HG02943 (cell line): Measurements from ENCODE around the gene RAD51B.

ENCODE experiments used
- ATAC-seq: cut with Tn5 transposase; IDR thresholded peaks from one replicate; pipeline ENCODE4 v1.9.1; 2021; ENCODE audit warnings: mild to moderate bottlenecking, low read depth, moderate library complexity; ENCODE audit not compliant: unreplicated experiment

Gene RAD51B

DNA sequence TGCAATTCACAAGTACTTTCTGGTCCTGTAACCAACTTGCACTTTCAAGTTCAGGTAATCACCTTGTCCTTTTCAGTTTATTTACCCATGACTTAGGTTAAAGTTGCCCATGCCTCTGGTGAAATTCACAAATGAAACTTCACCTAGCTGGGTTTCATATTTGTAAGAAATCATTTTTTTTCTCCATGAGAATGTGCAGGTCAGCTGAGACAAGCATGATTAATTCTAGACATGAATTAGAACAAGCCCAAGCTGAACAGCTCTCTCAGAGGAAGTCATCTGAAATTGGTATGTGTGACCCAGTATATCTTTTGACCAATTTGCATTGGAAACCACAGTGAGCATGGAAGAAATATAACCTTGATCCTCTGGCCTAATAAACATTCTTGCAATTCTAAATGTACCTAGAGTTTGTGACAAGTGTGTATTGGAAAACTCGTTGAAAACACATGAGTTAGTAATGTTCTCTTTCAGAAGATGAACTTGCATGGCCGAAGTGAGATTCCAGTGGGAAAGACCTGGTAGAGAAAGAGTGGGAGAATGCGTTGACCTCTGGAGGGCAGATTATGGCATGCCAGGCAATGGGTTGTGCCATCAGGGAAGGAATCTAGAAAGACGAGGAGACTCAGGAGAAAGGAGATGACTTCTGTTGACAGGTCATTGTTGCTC lies 486.8 kb downstream of the RAD51B start:
- ATAC-seq: peak; percentile 57

DNA sequence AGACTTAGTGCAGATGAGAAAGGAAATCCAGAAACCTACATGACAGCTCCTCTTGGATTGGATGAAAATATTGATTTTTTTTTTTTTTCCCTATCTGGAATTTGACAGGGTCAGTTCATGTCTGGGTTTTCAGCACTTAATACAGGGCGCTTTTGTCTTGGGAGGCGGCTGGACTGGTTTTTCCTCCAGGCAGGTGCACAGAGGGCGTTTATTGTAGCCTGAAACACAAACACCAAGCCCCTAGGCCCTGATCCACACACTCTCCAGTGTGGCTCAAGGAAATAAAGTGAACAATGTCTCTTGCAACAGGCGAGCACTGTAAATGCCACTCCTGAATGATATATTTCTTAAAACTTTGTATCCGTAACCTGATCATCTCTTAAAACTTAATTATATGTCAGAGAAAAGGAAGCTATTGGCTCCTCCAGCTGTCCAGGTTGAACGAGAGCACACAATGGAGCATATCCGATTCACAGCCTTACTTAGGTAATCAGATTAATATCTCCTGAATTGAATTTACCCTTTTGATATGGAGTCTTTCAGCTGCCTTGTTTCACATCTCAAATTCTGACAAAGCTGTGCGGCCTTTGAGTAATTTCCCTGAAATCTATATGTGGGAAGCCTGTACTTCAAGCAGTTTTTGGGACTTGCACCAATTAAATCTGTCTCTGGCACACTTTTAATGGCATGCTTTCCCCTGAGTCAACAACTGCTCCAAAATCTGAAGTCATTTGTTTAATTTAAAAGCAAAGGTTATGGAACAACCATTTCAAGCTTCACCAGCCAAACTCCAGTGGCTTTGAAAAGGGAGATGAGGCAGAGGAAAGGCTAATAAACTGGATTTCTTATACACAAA lies 487.6 kb downstream of the RAD51B start:
- no peak for ATAC-seq

DNA sequence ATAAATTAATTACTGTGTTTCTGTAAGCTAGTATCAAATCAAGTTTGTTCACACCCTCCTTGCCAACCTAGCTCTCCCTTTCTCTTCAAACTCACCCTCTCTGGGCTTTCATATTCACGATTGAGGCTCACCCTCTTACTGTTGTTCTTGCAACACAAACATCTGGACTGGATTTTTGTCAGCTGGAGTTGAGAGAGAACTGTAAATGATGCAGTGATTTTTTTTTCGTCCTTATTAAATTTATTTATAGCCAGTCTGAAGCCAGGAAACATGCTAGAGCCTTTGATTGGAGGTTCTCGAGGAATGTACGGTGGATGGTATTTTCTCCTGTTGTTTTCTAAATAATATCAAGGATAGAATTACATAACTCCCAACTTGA lies 488.2 kb downstream of the RAD51B start:
- ATAC-seq: no peak

DNA sequence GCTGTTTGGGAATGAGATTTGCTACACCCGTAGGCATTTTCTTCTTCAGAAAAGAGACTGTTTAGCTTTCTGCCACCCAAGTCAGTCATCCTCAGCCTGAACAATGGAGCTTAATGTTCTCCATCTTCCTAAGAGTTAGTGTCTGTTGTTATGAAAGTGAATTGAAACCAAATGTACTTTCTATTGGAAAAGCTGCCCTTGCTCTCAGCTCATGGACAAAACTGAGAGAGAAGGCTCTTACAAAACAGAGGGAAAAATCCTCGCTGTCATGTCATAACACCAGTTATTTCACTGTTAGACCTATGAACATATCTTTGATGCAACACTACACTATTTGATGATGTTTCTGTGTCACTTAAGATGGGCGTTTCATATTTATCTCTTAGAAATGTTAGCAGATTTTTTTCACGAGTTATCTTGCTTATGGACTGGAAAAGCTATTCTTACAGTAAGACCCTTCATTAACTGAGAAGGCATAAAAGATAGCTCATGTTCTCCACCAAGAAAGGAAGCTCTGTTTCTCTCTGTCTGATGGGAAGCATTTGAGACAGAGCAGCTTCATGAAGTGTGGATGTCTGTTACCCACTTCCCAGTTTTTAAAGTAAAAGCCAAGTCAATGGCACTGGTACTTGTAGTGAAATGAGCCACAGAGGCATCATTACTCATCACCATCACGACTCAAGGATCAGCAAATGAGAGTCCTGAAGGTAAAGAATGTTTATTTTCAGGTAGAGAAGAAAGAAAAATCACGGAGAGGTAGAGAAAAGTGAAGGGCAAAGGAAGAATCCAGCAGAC lies 489.3 kb downstream of the RAD51B start:
- ATAC-seq: no peak

DNA sequence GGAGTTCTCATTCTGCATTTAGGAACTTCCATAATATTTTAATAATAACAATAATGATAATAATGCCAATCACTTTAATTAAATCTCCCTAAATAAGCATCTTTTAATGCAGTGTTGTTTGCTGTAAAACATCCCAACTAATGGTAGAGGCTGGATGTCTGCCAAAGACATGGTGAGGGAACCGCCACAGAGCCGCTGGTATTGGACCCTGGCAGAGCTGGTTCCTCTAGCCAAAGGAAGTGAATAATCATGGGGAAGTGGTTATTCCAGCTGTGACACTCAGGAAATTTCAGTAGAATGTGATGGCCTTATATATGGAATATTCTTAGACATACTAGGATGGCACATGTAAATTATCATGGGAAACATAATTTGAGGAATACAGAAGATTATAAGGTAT lies 490.0 kb downstream of the RAD51B start:
- ATAC-seq: no peak

DNA sequence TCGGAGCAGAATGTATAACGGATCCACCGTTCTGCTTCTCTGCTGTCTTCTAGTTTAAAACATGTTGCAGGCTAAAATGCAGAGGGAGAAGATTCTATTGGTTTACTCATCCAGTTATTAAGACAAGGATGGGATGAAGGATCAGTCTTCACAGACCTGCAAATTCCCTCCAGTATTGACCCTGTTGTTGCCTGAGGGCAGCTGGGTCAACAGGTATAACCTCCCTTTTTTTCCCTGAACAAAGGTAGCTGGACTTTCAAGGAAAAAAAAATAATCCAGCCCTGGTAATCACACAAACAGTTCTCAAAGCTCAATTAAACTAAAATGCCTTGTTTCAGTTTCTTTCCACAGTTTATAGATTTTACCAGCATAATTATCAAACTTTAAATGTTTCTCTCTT lies 492.7 kb downstream of the RAD51B start:
- no peak for ATAC-seq

DNA sequence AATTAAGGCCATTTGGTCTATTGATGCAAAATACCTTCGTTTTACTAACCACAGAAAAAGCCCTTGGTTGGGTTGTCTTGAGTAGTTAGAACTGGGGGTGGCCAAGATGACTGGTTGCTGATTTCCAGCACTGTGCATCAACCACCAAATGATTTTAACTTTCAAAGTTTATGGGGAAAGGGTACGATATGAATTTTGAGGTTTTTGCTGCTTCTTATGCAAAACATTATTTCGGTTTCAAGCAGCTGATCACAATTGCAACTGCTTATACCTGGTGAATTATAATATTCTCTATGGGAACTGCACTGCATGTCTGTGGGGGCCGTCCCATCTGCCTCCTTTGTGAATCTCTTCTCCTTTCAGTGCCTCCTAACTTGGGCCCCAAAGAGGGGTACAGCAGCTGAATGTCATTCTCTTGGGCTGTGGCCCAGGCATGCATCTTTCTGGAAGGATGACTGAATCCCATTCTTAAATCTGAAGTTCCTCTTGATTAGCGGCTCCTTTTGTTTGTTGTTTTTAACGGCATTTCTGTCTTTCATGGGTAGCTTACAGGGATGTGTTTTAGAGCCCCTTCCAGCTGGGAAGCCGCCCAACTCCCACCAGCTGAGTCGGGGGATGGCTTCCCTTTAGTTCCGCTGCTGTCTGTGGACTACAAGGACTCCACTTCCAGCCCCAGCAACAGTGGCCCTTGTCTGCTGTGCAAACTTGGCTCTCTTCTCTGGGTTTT lies 493.5 kb downstream of the RAD51B start:
- ATAC-seq: peak; percentile 87

DNA sequence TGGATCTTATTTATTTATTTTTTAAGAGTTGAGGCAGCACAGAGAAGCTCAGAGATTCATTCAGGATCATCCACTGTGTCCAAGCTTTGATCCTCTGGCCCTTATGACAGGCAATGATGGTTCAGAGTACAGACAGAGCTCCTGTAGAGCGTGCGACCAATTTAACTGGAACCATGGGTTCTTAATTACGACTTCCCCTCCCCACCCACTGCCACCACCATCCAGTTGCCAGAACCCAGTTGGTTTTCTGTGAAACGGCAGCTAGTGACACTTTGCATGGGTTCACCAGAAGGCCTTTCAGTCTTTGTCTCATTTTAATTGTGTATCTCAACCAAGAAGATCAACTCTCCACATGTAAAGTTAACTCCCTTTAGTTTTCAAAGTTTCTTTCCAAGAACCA lies 495.1 kb downstream of the RAD51B start:
- no peak for ATAC-seq

DNA sequence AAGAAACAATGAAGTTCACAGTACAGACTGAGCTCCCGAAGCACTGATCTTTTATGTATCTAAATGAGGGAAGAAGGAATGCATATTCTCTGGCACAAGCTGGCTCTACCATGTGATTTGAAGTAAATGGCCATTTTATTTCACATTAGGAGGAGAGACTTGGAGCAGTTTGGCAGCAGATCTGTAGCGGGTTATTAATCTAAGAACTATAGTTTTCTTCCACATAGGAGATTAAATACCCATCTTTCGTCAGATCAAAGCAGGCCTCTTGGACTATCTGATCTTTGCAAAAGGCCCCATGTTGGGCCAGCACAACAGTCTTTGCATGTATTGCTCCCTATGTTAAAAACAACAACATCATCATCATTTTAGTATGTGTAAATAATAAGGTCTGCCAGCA lies 495.5 kb downstream of the RAD51B start:
- ATAC-seq: no peak

DNA sequence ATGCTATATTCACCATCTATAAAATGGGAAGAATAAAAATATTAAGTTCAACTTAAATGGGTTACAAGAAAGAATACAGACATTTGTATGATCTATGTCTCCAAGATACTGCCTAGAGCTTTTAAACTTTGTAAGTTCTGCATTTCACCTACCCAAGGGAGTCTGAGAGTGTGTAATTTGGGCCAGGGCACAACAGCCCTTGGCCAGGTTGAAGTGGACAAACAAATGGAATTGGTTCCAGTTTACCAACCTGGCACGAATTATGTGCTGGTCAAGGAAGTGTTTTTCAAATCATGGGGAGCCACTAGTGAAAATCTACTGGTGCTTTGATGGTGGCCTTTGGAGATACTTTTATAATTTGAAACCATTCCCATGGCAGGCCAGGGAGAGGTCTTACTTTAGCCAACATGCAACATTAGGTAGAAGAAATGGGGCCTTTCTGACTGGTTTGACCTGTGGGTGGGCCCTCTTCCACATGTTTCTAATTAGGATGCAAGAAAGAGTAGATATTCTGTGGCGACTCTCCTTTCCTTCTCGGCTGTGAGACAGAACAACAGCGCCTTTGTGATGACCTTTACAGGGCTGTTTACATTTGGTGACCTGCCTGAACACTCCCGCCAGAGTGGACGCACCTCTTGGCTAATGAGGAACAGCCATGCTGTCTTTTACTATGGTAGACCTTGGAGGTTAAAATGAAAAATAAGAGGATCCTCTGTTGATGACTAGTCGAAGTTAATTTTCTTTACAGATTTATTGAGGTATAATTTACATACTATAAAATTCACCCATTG lies 496.7 kb downstream of the RAD51B start:
- ATAC-seq: no peak

DNA sequence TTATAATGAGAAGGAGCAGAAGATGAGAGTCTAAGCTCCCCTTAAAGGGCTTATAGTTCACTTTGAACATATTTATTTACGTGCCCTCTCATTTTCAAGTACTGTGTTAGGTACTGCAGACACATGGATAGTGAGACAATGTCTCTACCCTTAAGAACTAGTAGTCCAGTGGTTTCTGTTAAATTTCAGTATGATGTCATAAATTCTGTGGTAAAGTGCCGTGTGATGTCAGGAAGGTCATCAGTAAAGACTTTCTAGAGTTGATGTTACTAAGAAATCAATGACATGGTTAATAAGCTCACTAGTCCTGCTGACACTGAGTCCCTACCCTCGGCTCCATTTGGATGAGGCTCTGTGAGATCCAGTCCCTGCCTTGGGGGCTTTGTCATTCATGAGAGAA lies 497.7 kb downstream of the RAD51B start:
- ATAC-seq: no peak

DNA sequence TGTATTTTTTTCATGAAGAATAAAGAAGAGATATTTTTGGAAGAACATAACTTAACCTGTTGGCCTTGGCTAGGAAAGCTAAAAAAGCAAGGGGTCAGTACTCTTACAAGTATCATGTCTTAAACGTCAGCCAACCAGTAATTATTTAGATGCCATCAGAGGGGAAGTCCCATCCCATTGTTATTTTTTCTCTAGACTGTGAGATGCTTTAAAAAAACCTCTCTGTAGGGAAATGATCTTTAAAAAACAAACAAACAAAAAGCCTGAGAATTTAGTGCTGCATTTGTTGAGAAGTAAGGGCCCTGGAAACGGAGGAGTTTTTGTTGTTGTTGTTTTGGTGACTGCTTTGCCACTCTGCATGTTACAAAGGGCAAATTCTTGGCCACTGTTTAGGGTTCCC lies 499.2 kb downstream of the RAD51B start:
- no peak for ATAC-seq

DNA sequence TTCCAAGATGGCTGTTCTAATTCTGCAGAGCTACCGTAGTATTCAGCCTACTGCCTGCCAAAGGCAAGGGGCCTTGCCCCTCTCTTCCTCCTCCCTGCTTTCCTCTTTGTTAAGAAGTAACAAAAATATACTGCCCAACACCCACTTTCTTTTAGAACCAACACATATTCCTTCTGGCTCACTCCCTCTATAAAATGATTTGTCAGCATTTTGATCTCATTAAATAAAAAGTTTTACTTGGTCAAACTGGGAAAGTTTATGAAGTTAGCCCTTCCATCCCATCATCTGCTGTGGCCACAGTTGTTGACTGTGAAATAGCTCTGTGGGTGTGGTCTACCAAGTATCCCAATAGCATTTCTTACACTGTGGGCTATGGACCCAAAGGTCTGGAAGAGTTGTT lies 500.9 kb downstream of the RAD51B start:
- no peak for ATAC-seq

DNA sequence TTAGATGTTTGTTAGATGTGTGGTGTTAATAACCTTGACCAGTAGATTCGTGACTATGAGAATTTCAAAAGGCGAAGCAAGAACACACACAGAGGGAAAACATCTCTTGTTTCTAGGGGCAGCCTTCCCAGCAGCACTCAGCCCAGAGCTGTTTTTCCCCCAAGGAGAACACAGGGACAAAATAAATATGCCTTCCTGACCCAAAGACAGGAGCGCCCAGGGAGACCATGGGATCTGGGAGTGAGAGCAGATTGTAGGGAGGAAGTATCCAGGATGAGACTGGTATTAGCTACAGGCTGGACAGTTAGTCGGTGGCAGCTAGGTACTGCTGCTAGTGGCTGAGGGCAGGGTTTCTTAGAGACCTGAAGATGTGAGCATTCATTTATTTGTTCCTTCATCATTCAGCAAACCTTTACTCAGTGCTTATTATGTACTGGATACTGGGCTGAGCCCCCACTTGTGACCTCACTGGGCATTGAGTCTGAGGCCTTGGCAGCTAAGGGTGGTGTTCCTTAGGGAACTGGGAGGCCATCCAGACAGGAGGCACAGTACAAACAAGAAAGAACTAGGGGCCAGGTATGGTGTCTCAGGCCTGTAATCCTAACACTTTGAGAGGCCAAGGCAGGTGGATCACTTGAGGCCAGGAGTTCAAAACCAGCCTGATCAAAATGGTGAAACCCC lies 503.5 kb downstream of the RAD51B start:
- no peak for ATAC-seq

DNA sequence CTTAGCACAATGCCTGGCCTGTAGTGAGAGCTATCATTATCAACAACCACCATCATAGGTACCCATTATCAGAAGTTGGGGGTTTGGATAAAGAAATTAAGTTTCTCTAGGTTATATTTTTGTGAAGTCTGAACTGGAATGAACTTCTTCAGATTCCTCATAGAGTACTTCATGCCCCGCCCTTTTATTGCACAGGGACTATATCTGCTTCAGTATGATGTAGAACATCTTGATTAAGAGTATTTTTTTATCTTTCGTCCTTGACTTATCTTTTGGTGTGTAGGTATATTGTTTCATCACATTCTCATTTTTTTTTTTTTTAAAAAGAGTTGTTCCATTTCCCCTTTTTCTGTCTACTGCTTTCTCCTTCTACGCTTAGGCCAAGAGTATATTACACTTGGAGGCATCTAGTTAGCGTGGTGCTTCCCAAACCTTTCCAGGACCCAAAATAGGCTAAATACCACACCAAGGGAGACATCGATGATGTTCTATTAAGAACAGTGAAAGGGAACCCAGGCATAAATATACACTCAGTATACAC lies 505.8 kb downstream of the RAD51B start:
- no peak for ATAC-seq

DNA sequence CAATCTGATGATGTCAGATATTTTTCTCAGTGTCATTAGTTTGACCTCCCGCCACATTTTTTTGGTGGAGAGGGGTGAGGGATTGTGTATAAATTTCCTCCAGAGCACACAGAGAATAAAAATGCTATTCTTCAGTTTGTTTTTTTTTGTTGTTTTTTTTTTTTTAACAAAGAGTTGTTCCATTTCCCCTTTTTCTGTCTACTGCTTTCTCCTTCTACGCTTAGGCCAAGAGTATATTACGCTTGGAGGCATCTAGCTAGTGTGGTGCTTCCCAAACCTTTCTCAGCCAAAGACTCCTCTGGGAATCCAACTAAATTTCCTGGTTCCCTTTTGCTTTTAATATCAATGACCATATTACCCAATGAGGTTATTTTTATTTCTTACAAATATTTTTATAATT lies 507.7 kb downstream of the RAD51B start:
- no peak for ATAC-seq

DNA sequence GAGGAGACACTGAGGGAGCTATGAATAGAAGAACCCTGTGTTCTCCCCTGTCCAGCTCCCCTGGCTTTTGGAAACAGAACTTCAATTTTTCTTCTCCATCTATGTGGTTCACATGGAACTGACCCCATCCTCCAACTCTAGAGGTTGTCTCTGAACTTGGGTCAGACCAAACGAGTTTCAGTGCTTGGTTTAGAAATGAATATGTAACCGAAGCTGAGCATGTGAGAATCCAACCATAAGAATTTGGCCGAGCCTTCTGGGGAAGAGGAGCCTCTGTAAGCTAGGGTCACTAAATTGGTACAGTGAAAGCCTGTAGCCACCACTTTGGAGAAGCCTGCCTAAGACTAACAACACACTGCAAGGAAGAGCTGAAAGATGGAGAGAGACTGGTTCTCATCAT lies 508.9 kb downstream of the RAD51B start:
- no peak for ATAC-seq

DNA sequence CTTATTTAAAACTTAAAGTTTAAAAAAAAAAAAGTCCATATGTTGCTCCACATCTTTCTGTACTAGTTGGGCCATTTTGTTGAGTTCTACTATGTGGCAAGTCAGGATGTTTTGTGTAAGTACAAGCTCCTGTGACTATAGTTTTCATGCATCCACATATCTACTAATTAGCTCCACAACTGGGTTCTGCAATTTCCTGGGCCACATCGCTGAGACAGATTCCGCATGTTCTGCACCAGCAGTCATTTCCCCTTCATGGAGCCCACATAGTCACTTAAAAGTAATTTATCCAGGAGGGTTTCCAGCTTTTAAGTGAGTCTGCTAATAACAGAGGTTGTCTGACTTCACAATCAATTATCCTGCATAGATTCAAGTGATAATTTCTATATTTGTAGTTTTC lies 511.8 kb downstream of the RAD51B start:
- ATAC-seq: no peak

DNA sequence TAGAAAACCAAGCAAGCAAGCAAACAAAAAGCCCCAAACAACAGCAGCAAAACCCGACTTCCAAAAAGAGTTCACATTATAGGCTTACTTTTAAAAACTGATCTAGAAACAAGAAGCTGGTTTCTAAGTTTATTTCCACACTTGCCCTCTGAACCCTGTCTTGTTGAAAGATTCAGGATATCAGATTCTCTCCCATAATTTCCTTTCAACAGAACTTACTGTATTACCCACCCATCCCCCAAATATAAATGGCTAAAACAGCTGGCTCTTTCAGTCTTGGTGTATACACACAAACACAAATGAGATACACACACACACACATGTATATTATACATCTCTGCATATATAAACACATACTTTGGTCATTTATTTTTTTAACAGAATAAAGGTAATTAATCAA lies 512.4 kb downstream of the RAD51B start:
- no peak for ATAC-seq
